HCT116 (cell line): ENCODE measurements around the gene CDK14. TPM values are rescaled to one million over a fixed set of nuclear protein-coding genes. Genes with fewer than 3 reads are reported as not detected.

Experiments used
- ATAC-seq: fragments of 200-7000 bp; cut with Tn5 transposase; 2 replicates; pipeline ENCODE4 v1.9.1; 2020; ENCODE audit warnings: mild to moderate bottlenecking, moderate library complexity
- Bru-seq: library from RNA; stranded (reverse); fragments of 400-500 nt; gene quantifications from one replicate; lab custom pipeline; 2021; lab: Mats Ljungman, UMichigan
- BruChase-seq, 2 experiments: library from RNA; stranded (reverse); fragments of 400-500 nt; gene quantifications; one replicate each; lab custom pipeline; 2021; lab: Mats Ljungman, UMichigan
- BruUV-seq: library from RNA; stranded (reverse); fragments of 400-500 nt; replicated peaks from 2 replicates; lab custom pipeline; 2021; lab: Mats Ljungman, UMichigan
- CTCF ChIA-PET: fragments of 300-600 bp; sonication (Branson Sonifier 250); formaldehyde crosslinking; loops from one replicate; lab custom pipeline; 2021; ENCODE audit warnings: antibody characterized with exemption; lab: Charles Lee
- POLR2A ChIA-PET: fragments of 300-600, 350-600 bp; sonication (Branson Sonifier 250); formaldehyde crosslinking; loops from one replicate; lab custom pipeline; 2021; ENCODE audit warnings: antibody characterized with exemption; lab: Charles Lee
- RAD21 ChIA-PET, 2 experiments: fragments of 300-600 bp; sonication (Branson Sonifier 250); formaldehyde crosslinking; loops; one replicate each; lab custom pipeline; 2023; ENCODE audit warnings: low total read pairs in 2 of 2; ENCODE audit not compliant: uncharacterized antibody in 2 of 2, unreplicated experiment in 2 of 2, low non-redundant PET in 1 of 2; lab: Charles Lee
- DNase-seq: peaks from one replicate; pipeline ENCODE4 v3.0.0-alpha.2; 2010; ENCODE audit warnings: low read depth, low spot score
- H2AFZ ChIP-seq: fragments of 200-600 bp; shearing (Covaris generic), sonication (generic); 2 replicates; pipeline ENCODE4 v1.6.1; 2017; ENCODE audit warnings: low read depth, mixed run types, mixed read lengths, antibody characterized with exemption, low read length; ENCODE audit not compliant: poor library complexity, severe bottlenecking
- H3K27ac ChIP-seq: 2 replicates; pipeline ENCODE4 v1.5.1; 2012; ENCODE audit warnings: low read depth, low read length
- H3K27me3 ChIP-seq: fragments of 200-600 bp; sonication (generic); 2 replicates; pipeline ENCODE4 v1.6.1; 2016; ENCODE audit warnings: mixed run types, low read length, mixed read lengths; ENCODE audit not compliant: insufficient read depth
- H3K36me3 ChIP-seq, 2 experiments: fragments of 200-500 bp in 1 of 2; fragments of 200-600 bp in 1 of 2; sonication (Bioruptor generic) in 1 of 2; sonication (generic) in 1 of 2; 2 replicates each; pipeline versions ENCODE4 v1.5.1 to v1.6.1; 2014 to 2016; ENCODE audit warnings: low read length in 2 of 2, inconsistent platforms in 1 of 2, mixed read lengths in 1 of 2, mixed run types in 1 of 2; ENCODE audit not compliant: insufficient read depth in 2 of 2, control insufficient read depth in 1 of 2
- H3K4me1 ChIP-seq, 2 experiments: fragments of 200-600 bp in 1 of 2; sonication (generic) in 1 of 2; 2 replicates each; pipeline versions ENCODE4 v1.5.1 to v1.6.1; 2012 to 2017; ENCODE audit warnings: low read length in 2 of 2, inconsistent platforms in 1 of 2, mild to moderate bottlenecking in 1 of 2, mixed read lengths in 1 of 2, mixed run types in 1 of 2, moderate library complexity in 1 of 2; ENCODE audit not compliant: insufficient read depth in 2 of 2, control insufficient read depth in 1 of 2
- H3K4me2 ChIP-seq: fragments of 200-600 bp; sonication (generic); 2 replicates; pipeline ENCODE4 v1.6.1; 2017; ENCODE audit warnings: mixed run types, low read length, mixed read lengths
- H3K4me3 ChIP-seq, 2 experiments: fragments of 200-600 bp in 1 of 2; sonication (generic) in 1 of 2; replicated peaks in 1 of 2; 2 replicates each; pipeline ENCODE4 v1.5.1; 2011 to 2016; ENCODE audit warnings: low read length in 2 of 2, control low read depth in 1 of 2, low read depth in 1 of 2, mild to moderate bottlenecking in 1 of 2, mixed read lengths in 1 of 2, mixed run types in 1 of 2
- H3K79me2 ChIP-seq: fragments of 200-600 bp; sonication (generic); 2 replicates; pipeline ENCODE4 v1.6.1; 2017; ENCODE audit warnings: mild to moderate bottlenecking, mixed run types, low read length, moderate library complexity, mixed read lengths; ENCODE audit not compliant: insufficient read depth
- H3K9ac ChIP-seq: fragments of 200-600 bp; sonication (generic); 2 replicates; pipeline ENCODE4 v1.6.1; 2016; ENCODE audit warnings: low read length, mixed read lengths
- H3K9me2 ChIP-seq: fragments of 200-600 bp; sonication (generic), shearing (Covaris generic); 2 replicates; pipeline ENCODE4 v1.6.1; 2017; ENCODE audit warnings: mixed run types, mild to moderate bottlenecking, moderate library complexity; ENCODE audit not compliant: insufficient read depth
- H3K9me3 ChIP-seq, 2 experiments: fragments of 200-500 bp in 1 of 2; fragments of 200-600 bp in 1 of 2; sonication (Bioruptor generic) in 1 of 2; sonication (generic) in 1 of 2; 2 replicates each; pipeline ENCODE4 v1.6.1; 2014 to 2017; ENCODE audit warnings: low read length in 2 of 2, mixed read lengths in 2 of 2, inconsistent platforms in 1 of 2, low read depth in 1 of 2, mild to moderate bottlenecking in 1 of 2, mixed run types in 1 of 2, moderate library complexity in 1 of 2; ENCODE audit not compliant: control insufficient read depth in 1 of 2, insufficient read depth in 1 of 2
- H4K20me1 ChIP-seq: fragments of 200-600 bp; sonication (generic), shearing (Covaris generic); 2 replicates; pipeline ENCODE4 v1.6.1; 2017; ENCODE audit warnings: mixed run types, mild to moderate bottlenecking, moderate library complexity; ENCODE audit not compliant: insufficient read depth
- CEBPB ChIP-seq: IDR thresholded peaks from 2 replicates; pipeline ENCODE4 v1.6.1; 2012; ENCODE audit warnings: low read depth
- EGR1 ChIP-seq: IDR thresholded peaks from 2 replicates; pipeline ENCODE4 v1.6.1; 2012; ENCODE audit warnings: low read depth
- EZH2phosphoT487 ChIP-seq: fragments of 200-600 bp; IDR thresholded peaks from 2 replicates; pipeline ENCODE4 v1.6.1; 2018; ENCODE audit warnings: antibody characterized with exemption, borderline replicate concordance
- POLR2A ChIP-seq: IDR thresholded peaks from 2 replicates; pipeline ENCODE4 v1.7.0; 2011; ENCODE audit warnings: borderline replicate concordance; ENCODE audit not compliant: insufficient read depth, insufficient read length; ENCODE audit errors: extremely low read depth
- POLR2AphosphoS5 ChIP-seq: IDR thresholded peaks from 2 replicates; pipeline ENCODE4 v1.6.1; 2011; ENCODE audit warnings: mild to moderate bottlenecking, low read depth, low read length, moderate library complexity
- RAD21 ChIP-seq: IDR thresholded peaks from 2 replicates; pipeline ENCODE4 v1.6.1; 2012; ENCODE audit warnings: low read depth, mild to moderate bottlenecking
- SRF ChIP-seq: IDR thresholded peaks from 2 replicates; pipeline ENCODE4 v1.6.1; 2012; ENCODE audit warnings: low read depth
- TCF7L2 ChIP-seq: IDR thresholded peaks from 2 replicates; pipeline ENCODE4 v1.7.0; 2011; ENCODE audit warnings: borderline replicate concordance, inconsistent platforms; ENCODE audit not compliant: insufficient read depth, insufficient read length; ENCODE audit errors: extremely low read depth
- YY1 ChIP-seq: IDR thresholded peaks from 2 replicates; pipeline ENCODE4 v1.6.1; 2011; ENCODE audit warnings: low read length, low read depth, moderate library complexity, mild to moderate bottlenecking; ENCODE audit not compliant: insufficient replicate concordance; ENCODE audit errors: extremely low read depth
- ZFX ChIP-seq: fragments of 450-650 bp; IDR thresholded peaks from 2 replicates; pipeline ENCODE4 v1.6.1; 2017
- intact Hi-C: fragments of 100-400 bp; cut with micrococcal nuclease; formaldehyde crosslinking; loops from 2 replicates; pipeline ENCODE4 v1.10.0; 2022
- long read RNA-seq: library from polyadenylated mRNA; unstranded; transcript quantifications from one replicate; pipeline ENCODE4 v2.0.0, GENCODE V29; 2021; ENCODE audit not compliant: unreplicated experiment
- polyA plus RNA-seq: library from polyadenylated mRNA; unstranded; fragments of >200 nt; gene quantifications from 2 replicates; pipeline ENCODE4 v1.2.1, GENCODE V29; 2012; ENCODE audit warnings: missing spikeins
- total RNA-seq: library from RNA; stranded (reverse); gene quantifications from one replicate; pipeline ENCODE4 v1.2.1, GENCODE V29; 2021; ENCODE audit not compliant: unreplicated experiment
- TF ChIP-seq, protein P1 (sequence below), 3 experiments: fragments of 200-600 bp in 1 of 3; sonication (generic) in 1 of 3; IDR thresholded peaks in 2 of 3; conservative IDR thresholded peaks in 1 of 3; 2 replicates each; pipeline ENCODE4 v1.5.1; 2012 to 2017; ENCODE audit warnings: low read depth in 2 of 3, low read length in 2 of 3, antibody characterized with exemption in 1 of 3, borderline replicate concordance in 1 of 3, control low read depth in 1 of 3, mild to moderate bottlenecking in 1 of 3, mixed read lengths in 1 of 3, mixed run types in 1 of 3, moderate library complexity in 1 of 3; ENCODE audit not compliant: insufficient read depth in 1 of 3
- TF ChIP-seq, protein P2 (sequence below): IDR thresholded peaks from 2 replicates; pipeline ENCODE4 v1.6.1; 2012; ENCODE audit warnings: low read depth
- TF ChIP-seq, protein P3 (sequence below): IDR thresholded peaks from 2 replicates; pipeline ENCODE4 v1.6.1; 2012

Gene CDK14
- total RNA-seq (10.2 TPM), Bru-seq, nascent RNA (percentile 52 among the genes with signal in this experiment), BruChase-seq, experiment 1, labeled RNA remaining after a 6-hour chase (percentile 37 among the genes with signal in this experiment), BruChase-seq, experiment 2, labeled RNA remaining after a 2-hour chase (percentile 38 among the genes with signal in this experiment)
- 1.3 and 1.9 TPM in 2 replicates for polyA plus RNA-seq
- long read RNA-seq, full-length matches to known transcripts, result 7 of 12 reads
- long read RNA-seq, partial matches to known transcripts, result 1 of 12 reads
- long read RNA-seq, other reads (novel, unspliced or antisense), result 4 of 12 reads

DNA sequence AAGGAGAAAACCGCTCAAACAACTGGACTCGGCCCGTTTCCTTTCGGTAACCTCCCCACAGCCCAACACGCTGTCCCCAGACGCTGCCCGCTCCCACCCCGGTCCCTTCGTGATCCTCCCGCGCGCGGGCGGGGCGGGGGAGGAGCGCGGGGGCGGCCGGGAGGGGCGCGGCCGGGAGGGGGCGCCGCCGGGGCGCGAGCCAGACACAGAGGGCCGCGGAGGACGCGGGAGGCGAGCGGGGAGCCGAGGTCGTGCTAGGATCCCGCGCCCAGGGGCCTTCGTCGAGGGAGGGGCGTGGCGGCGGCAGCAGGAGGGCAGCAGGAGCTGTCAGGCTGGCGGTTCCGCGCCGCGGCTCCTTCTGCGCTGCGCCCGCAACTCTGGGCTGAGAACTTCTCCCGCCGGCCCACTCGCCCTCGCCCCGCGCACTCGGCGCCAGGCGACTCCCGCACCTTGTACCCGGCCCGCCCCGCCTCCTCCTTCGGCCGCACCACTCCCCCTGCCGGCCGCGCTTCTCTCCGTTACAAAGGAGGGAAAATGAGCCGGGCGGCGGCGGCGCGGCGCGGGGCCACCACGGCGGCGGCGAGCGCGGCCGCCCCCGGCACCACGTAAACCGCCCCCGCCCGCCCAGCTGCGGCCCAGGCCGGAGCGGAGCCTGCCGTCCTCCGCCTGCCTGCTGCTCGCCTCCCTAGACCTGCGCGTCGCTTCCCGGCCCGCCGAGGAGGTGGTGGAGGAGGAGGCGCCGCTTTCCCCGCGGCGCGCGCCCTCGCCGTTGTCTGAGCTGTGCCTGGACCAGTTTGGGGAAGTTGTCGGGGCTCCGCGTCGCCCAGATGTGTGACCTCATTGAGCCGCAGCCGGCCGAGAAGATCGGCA is at the start of gene CDK14:
Gene CDK14, plus strand, starts transcription at position 521 of the 870 bp plus-strand sequence. Its CDS starts 307 bp downstream, at position 828.
- ChIA-PET POLR2A (no interaction called here), RAD21 (no interaction called here), CTCF (interaction anchor here (1.1 to 1.6 kb wide), 2 partner anchors 11 to 141 kb away, joined by 4 read pairs; no protein-coding TSS in a partner anchor)
- peak within 1 kb of the TSS; percentile 90 for H3K4me2 ChIP-seq
- H3K79me2 ChIP-seq, result no peaks in the 10 kb centered on the region
- no peaks in the 10 kb centered on the region for H3K9me3 ChIP-seq
- H3K9me2 ChIP-seq, result no peaks in the 10 kb centered on the region
- H3K4me1 ChIP-seq, result peaks cover 9 to 17% of the 10 kb centered on the region in 2 experiments; a peak in 3 of 4 replicates
- DNase-seq (peak; percentile 23), ATAC-seq (peak; percentile 87)
- H3K27ac ChIP-seq, result peak within 1 kb of the TSS; percentile 42; the same call in 1 of the 2 replicates
- TF ChIP-seq TCF7L2 (peak; percentile 4), POLR2A (peak; percentile 24), EGR1 (peak; percentile 57), RAD21 (0 out of 2 replicates have a peak, but pooled peaks have one; percentile 25), CEBPB (no peak), ZFX (peak; percentile 77), YY1 (peak; percentile 14), EZH2phosphoT487 (no peak), POLR2AphosphoS5 (no peak), SRF (no peak)
- TF ChIP-seq, protein P1, sequence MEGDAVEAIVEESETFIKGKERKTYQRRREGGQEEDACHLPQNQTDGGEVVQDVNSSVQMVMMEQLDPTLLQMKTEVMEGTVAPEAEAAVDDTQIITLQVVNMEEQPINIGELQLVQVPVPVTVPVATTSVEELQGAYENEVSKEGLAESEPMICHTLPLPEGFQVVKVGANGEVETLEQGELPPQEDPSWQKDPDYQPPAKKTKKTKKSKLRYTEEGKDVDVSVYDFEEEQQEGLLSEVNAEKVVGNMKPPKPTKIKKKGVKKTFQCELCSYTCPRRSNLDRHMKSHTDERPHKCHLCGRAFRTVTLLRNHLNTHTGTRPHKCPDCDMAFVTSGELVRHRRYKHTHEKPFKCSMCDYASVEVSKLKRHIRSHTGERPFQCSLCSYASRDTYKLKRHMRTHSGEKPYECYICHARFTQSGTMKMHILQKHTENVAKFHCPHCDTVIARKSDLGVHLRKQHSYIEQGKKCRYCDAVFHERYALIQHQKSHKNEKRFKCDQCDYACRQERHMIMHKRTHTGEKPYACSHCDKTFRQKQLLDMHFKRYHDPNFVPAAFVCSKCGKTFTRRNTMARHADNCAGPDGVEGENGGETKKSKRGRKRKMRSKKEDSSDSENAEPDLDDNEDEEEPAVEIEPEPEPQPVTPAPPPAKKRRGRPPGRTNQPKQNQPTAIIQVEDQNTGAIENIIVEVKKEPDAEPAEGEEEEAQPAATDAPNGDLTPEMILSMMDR (IDR thresholded peaks at IDR 0.05 in 2 of 3, conservative IDR thresholded peaks at IDR 0.05 in 1 of 3; ENCODE audit: borderline replicate concordance in 1 of 3, insufficient read depth in 1 of 3, low read depth in 2 of 3, low read length in 2 of 3), result peak in 2 of 3 experiments; percentile 18 to 35; a peak in 3 of 6 replicates
- TF ChIP-seq, protein P2, sequence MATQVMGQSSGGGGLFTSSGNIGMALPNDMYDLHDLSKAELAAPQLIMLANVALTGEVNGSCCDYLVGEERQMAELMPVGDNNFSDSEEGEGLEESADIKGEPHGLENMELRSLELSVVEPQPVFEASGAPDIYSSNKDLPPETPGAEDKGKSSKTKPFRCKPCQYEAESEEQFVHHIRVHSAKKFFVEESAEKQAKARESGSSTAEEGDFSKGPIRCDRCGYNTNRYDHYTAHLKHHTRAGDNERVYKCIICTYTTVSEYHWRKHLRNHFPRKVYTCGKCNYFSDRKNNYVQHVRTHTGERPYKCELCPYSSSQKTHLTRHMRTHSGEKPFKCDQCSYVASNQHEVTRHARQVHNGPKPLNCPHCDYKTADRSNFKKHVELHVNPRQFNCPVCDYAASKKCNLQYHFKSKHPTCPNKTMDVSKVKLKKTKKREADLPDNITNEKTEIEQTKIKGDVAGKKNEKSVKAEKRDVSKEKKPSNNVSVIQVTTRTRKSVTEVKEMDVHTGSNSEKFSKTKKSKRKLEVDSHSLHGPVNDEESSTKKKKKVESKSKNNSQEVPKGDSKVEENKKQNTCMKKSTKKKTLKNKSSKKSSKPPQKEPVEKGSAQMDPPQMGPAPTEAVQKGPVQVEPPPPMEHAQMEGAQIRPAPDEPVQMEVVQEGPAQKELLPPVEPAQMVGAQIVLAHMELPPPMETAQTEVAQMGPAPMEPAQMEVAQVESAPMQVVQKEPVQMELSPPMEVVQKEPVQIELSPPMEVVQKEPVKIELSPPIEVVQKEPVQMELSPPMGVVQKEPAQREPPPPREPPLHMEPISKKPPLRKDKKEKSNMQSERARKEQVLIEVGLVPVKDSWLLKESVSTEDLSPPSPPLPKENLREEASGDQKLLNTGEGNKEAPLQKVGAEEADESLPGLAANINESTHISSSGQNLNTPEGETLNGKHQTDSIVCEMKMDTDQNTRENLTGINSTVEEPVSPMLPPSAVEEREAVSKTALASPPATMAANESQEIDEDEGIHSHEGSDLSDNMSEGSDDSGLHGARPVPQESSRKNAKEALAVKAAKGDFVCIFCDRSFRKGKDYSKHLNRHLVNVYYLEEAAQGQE, result no peak
- TF ChIP-seq, protein P3, sequence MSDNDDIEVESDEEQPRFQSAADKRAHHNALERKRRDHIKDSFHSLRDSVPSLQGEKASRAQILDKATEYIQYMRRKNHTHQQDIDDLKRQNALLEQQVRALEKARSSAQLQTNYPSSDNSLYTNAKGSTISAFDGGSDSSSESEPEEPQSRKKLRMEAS, result peak; percentile 33; the same call in 1 of the 2 replicates
- peak within 1 kb of the TSS; percentile 5 for H2AFZ ChIP-seq
- no peaks in the 10 kb centered on the region for H3K36me3 ChIP-seq
- H3K4me3 ChIP-seq, result peak within 1 kb of the TSS; percentile 59 to 74
- intact Hi-C loops, result no loop called here
- H4K20me1 ChIP-seq, result no peaks in the 10 kb centered on the region
- BruUV-seq, result no TSS peak
- H3K27me3 ChIP-seq, result no peaks in the 10 kb centered on the region
- peak within 1 kb of the TSS; percentile 58 for H3K9ac ChIP-seq
